WTC11 (cell line): ENCODE results near the gene SERGEF. TPM values are rescaled to one million over a fixed set of nuclear protein-coding genes. Genes with fewer than 3 reads are reported as not detected.

Experiments used
- ATAC-seq: fragments of 200-7000 bp; cut with Tn5 transposase; 2 replicates; pipeline ENCODE4 v1.10.0; 2021; ENCODE audit warnings: mild to moderate bottlenecking, moderate library complexity
- CTCF ChIA-PET: fragments of 300-600 bp; sonication (Branson Sonifier 250); formaldehyde crosslinking; loops from one replicate; lab custom pipeline; 2021; ENCODE audit warnings: antibody characterized with exemption; lab: Charles Lee
- POLR2A ChIA-PET: fragments of 350-600 bp; sonication (Branson Sonifier 250); formaldehyde crosslinking; loops from one replicate; lab custom pipeline; 2021; ENCODE audit warnings: antibody characterized with exemption; lab: Charles Lee
- DNase-seq: peaks from one replicate; pipeline ENCODE4 v3.0.0; 2021; ENCODE audit warnings: low spot score
- H3K27ac Mint-ChIP-seq: 2 replicates; pipeline ENCODE4 v1.8.0; 2021; ENCODE audit warnings: mixed read lengths
- H3K27me3 Mint-ChIP-seq: 2 replicates; pipeline ENCODE4 v1.8.0; 2021; ENCODE audit warnings: low read depth, mild to moderate bottlenecking, moderate library complexity, mixed read lengths
- H3K36me3 Mint-ChIP-seq: 2 replicates; pipeline ENCODE4 v1.8.0; 2021; ENCODE audit warnings: mixed read lengths
- H3K4me1 Mint-ChIP-seq: 2 replicates; pipeline ENCODE4 v1.8.0; 2022; ENCODE audit warnings: mixed read lengths
- H3K4me3 Mint-ChIP-seq: 2 replicates; pipeline ENCODE4 v1.8.0; 2021; ENCODE audit warnings: mild to moderate bottlenecking, moderate library complexity, mixed read lengths
- H3K9me3 Mint-ChIP-seq: 2 replicates; pipeline ENCODE4 v1.8.0; 2021; ENCODE audit warnings: mixed read lengths
- AFF4 ChIP-seq: sonication (generic); formaldehyde crosslinking; IDR thresholded peaks from 2 replicates; pipeline ENCODE4 v1.8.1; 2023; ENCODE audit warnings: mild to moderate bottlenecking, missing genetic modification reagents, borderline replicate concordance
- ATF1 ChIP-seq: sonication (generic); formaldehyde crosslinking; IDR thresholded peaks from 2 replicates; pipeline ENCODE4 v1.8.1; 2023; ENCODE audit warnings: mild to moderate bottlenecking, moderate library complexity, missing genetic modification reagents
- ATF3 ChIP-seq: sonication (generic); formaldehyde crosslinking; conservative IDR thresholded peaks from 2 replicates; pipeline ENCODE4 v1.8.1; 2022; ENCODE audit warnings: mild to moderate bottlenecking, missing genetic modification reagents
- E2F4 ChIP-seq: sonication (generic); formaldehyde crosslinking; IDR thresholded peaks from 2 replicates; pipeline ENCODE4 v1.8.1; 2022; ENCODE audit warnings: low read depth, mild to moderate bottlenecking, moderate library complexity, missing genetic modification reagents, borderline replicate concordance
- ERG ChIP-seq: fragments of 250-450 bp; sonication (Bioruptor Pico); IDR thresholded peaks from 2 replicates; pipeline ENCODE4 v1.8.0; 2021; ENCODE audit warnings: mild to moderate bottlenecking
- FOXP1 ChIP-seq: sonication (generic); formaldehyde crosslinking; IDR thresholded peaks from 2 replicates; pipeline ENCODE4 v1.8.0; 2022; ENCODE audit warnings: missing genetic modification reagents, mild to moderate bottlenecking, moderate library complexity, borderline replicate concordance
- GRHL2 ChIP-seq: fragments of 250-450 bp; sonication (Bioruptor Pico); IDR thresholded peaks from 2 replicates; pipeline ENCODE4 v1.8.0; 2022; ENCODE audit warnings: mild to moderate bottlenecking, moderate library complexity; ENCODE audit not compliant: insufficient replicate concordance, severe bottlenecking
- GTF2I ChIP-seq: fragments of 250-450 bp; sonication (Bioruptor Pico); conservative IDR thresholded peaks from 2 replicates; pipeline ENCODE4 v1.4.0; 2021; ENCODE audit warnings: mild to moderate bottlenecking
- HMGA2 ChIP-seq: fragments of 250-450 bp; sonication (Bioruptor Pico); IDR thresholded peaks from 2 replicates; pipeline ENCODE4 v1.4.0; 2021; ENCODE audit warnings: mild to moderate bottlenecking, moderate library complexity
- IRF2 ChIP-seq: sonication (generic); formaldehyde crosslinking; IDR thresholded peaks from 2 replicates; pipeline ENCODE4 v1.8.0; 2022; ENCODE audit warnings: low read depth, missing genetic modification reagents, borderline replicate concordance
- NR2C2 ChIP-seq: sonication (generic); formaldehyde crosslinking; IDR thresholded peaks from 2 replicates; pipeline ENCODE4 v1.8.0; 2022; ENCODE audit warnings: mild to moderate bottlenecking, missing genetic modification reagents
- PRRX2 ChIP-seq: fragments of 250-450 bp; sonication (Bioruptor Pico); IDR thresholded peaks from 2 replicates; pipeline ENCODE4 v1.8.0; 2021; ENCODE audit warnings: mild to moderate bottlenecking
- RELA ChIP-seq: sonication (generic); formaldehyde crosslinking; IDR thresholded peaks from 2 replicates; pipeline ENCODE4 v1.8.1; 2022; ENCODE audit warnings: missing genetic modification reagents, mild to moderate bottlenecking, borderline replicate concordance
- SP1 ChIP-seq: sonication (generic); formaldehyde crosslinking; conservative IDR thresholded peaks from 2 replicates; pipeline ENCODE4 v1.8.1; 2022; ENCODE audit warnings: missing genetic modification reagents
- STAT6 ChIP-seq: sonication (generic); formaldehyde crosslinking; conservative IDR thresholded peaks from 2 replicates; pipeline ENCODE4 v1.8.1; 2023; ENCODE audit warnings: mild to moderate bottlenecking, low read depth, missing genetic modification reagents, moderate library complexity
- USF1 ChIP-seq: sonication (generic); formaldehyde crosslinking; IDR thresholded peaks from 2 replicates; pipeline ENCODE4 v1.8.0; 2022; ENCODE audit warnings: mild to moderate bottlenecking, missing genetic modification reagents
- ZMAT4 ChIP-seq: fragments of 250-450 bp; sonication (Bioruptor Pico); IDR thresholded peaks from 2 replicates; pipeline ENCODE4 v1.9.0; 2021; ENCODE audit warnings: mild to moderate bottlenecking
- ZNF219 ChIP-seq: sonication (generic); formaldehyde crosslinking; IDR thresholded peaks from 2 replicates; pipeline ENCODE4 v1.8.0; 2023; ENCODE audit warnings: missing genetic modification reagents, mild to moderate bottlenecking, borderline replicate concordance
- ZNF263 ChIP-seq: sonication (generic); formaldehyde crosslinking; IDR thresholded peaks from 2 replicates; pipeline ENCODE4 v1.8.1; 2022; ENCODE audit warnings: low read depth, mild to moderate bottlenecking, moderate library complexity, missing genetic modification reagents
- ZNF396 ChIP-seq: fragments of 250-450 bp; sonication (Bioruptor Pico); IDR thresholded peaks from 2 replicates; pipeline ENCODE4 v1.8.0; 2021; ENCODE audit warnings: mild to moderate bottlenecking, moderate library complexity, borderline replicate concordance
- ZNF423 ChIP-seq: fragments of 250-450 bp; sonication (Bioruptor Pico); IDR thresholded peaks from 2 replicates; pipeline ENCODE4 v2.1.2; 2022; ENCODE audit warnings: mild to moderate bottlenecking, moderate library complexity
- ZNF512 ChIP-seq: sonication (generic); formaldehyde crosslinking; IDR thresholded peaks from 2 replicates; pipeline ENCODE4 v1.8.1; 2022; ENCODE audit warnings: missing genetic modification reagents, borderline replicate concordance
- ZNF671 ChIP-seq: fragments of 250-450 bp; sonication (Bioruptor Pico); IDR thresholded peaks from 2 replicates; pipeline ENCODE4 v1.8.0; 2021; ENCODE audit warnings: mild to moderate bottlenecking
- total RNA-seq: library from RNA; stranded (reverse); gene quantifications from 3 replicates; pipeline ENCODE4 v1.2.3, GENCODE V29; 2021

Gene SERGEF
- total RNA-seq, 1 experiment from 2014 or later = 35.5 TPM

- H3K4me1 Mint-ChIP-seq = no peaks in the 10 kb centered on the region
- DNase-seq (no peak), ATAC-seq (no peak)
- ChIA-PET CTCF (interaction anchor here (0.7 to 1.7 kb wide), 4 partner anchors 11 to 53 kb away, joined by 3 to 9 read pairs (median 4); no protein-coding TSS in a partner anchor), POLR2A (no interaction called here)
- no peak overlapping the region for H3K4me3 Mint-ChIP-seq
- no peaks in the 10 kb centered on the region for H3K27me3 Mint-ChIP-seq
- no peak overlapping the region for H3K27ac Mint-ChIP-seq
- TF ChIP-seq RELA (CRISPR knock-in tag) = no peak
- TF ChIP-seq AFF4 = no peak
- TF ChIP-seq SP1 = no peak
- no peak for TF ChIP-seq GRHL2 (CRISPR knock-in tag)
- TF ChIP-seq NR2C2 (CRISPR knock-in tag) = no peak
- no peak for TF ChIP-seq USF1 (CRISPR knock-in tag)
- no peak for TF ChIP-seq GTF2I (CRISPR knock-in tag)
- TF ChIP-seq ZNF396 = no peak
- no peak for TF ChIP-seq E2F4 (CRISPR knock-in tag)
- TF ChIP-seq ERG (CRISPR knock-in tag) = no peak
- no peak for TF ChIP-seq ZNF263 (CRISPR knock-in tag)
- TF ChIP-seq PRRX2 = no peak
- no peak for TF ChIP-seq HMGA2
- TF ChIP-seq ZNF671 (CRISPR knock-in tag) = no peak
- no peak for TF ChIP-seq ATF1 (CRISPR knock-in tag)
- no peak for TF ChIP-seq ATF3 (CRISPR knock-in tag)
- TF ChIP-seq ZNF512 (CRISPR knock-in tag) = no peak
- no peak for TF ChIP-seq FOXP1
- H3K9me3 Mint-ChIP-seq = no peaks in the 10 kb centered on the region
- no peaks in the 10 kb centered on the region for H3K36me3 Mint-ChIP-seq
Observed at GRCh38 chr11:17853280-17853679, 159.6 kb downstream of the SERGEF start.

- ChIA-PET POLR2A (no interaction called here), CTCF (interaction anchor here (1.1 to 2.8 kb wide), 2 partner anchors 12 to 54 kb away, joined by 3 to 13 read pairs; no protein-coding TSS in a partner anchor)
- Mint-ChIP-seq H3K27me3 (no peaks in the 10 kb centered on the region), H3K4me1 (no peaks in the 10 kb centered on the region), H3K4me3 (no peak overlapping the region), H3K27ac (no peak overlapping the region), H3K9me3 (no peaks in the 10 kb centered on the region), H3K36me3 (no peaks in the 10 kb centered on the region)
- ATAC-seq (no peak), DNase-seq (no peak)
- TF ChIP-seq ZMAT4 (CRISPR knock-in tag) (no peak), STAT6 (CRISPR knock-in tag) (no peak), FOXP1 (no peak), ZNF219 (no peak), IRF2 (CRISPR knock-in tag) (no peak), ZNF423 (CRISPR knock-in tag) (no peak), E2F4 (CRISPR knock-in tag) (no peak)
Observed at GRCh38 chr11:17852246-17852645, 160.6 kb downstream of the SERGEF start.
